Upper lobe of left lung (tissue), 6 donors: ENCODE results near the gene PCDHA6. TPM values are rescaled to one million over a fixed set of nuclear protein-coding genes. Genes with fewer than 3 reads are reported as not detected.
"Not testable (repeated sequence)": the region's sequence is repeated elsewhere in the genome, so short reads cannot be mapped to it uniquely, and the experiment has no call there.

Source experiments
- ATAC-seq, 2 donors: fragments of 200-7000 bp; cut with Tn5 transposase; one replicate each; pipeline ENCODE4 v1.9.1; 2022; ENCODE audit warnings: mild to moderate bottlenecking in 2 of 2, moderate library complexity in 2 of 2; ENCODE audit not compliant: low FRiP score in 2 of 2
- DNase-seq, 2 donors: peaks; one replicate each; pipeline ENCODE4 v3.0.0-alpha.2; 2019 to 2020
- H3K27ac ChIP-seq, 4 donors: fragments of 200-600 bp; sonication (generic); one replicate each; pipeline ENCODE4 v1.5.1; 2016 to 2019
- H3K27me3 ChIP-seq, 4 donors: fragments of 200-600 bp; sonication (generic); one replicate each; pipeline ENCODE4 v1.5.1; 2017 to 2019
- H3K36me3 ChIP-seq, 4 donors: fragments of 200-600 bp; sonication (generic); one replicate each; pipeline ENCODE4 v1.5.1; 2016 to 2019
- H3K4me1 ChIP-seq, 4 donors: fragments of 200-600 bp; sonication (generic); one replicate each; pipeline ENCODE4 v1.5.1; 2018 to 2019
- H3K4me3 ChIP-seq, 4 donors: fragments of 200-600 bp; sonication (generic); one replicate each; pipeline ENCODE4 v1.5.1; 2017 to 2019; ENCODE audit warnings: mild to moderate bottlenecking in 2 of 4, moderate library complexity in 1 of 4
- H3K9me3 ChIP-seq, 4 donors: fragments of 200-600 bp; sonication (generic); one replicate each; pipeline ENCODE4 v1.5.1; 2018 to 2019
- EP300 ChIP-seq, 4 donors: sonication (generic); formaldehyde crosslinking; IDR thresholded peaks; one replicate each; pipeline ENCODE4 v1.5.1; 2017; ENCODE audit warnings: antibody characterized with exemption in 4 of 4, control low read depth in 2 of 4
- POLR2A ChIP-seq, 4 donors: fragments of 450-650 bp; IDR thresholded peaks; one replicate each; pipeline ENCODE4 v1.5.1; 2016 to 2017; ENCODE audit warnings: antibody characterized with exemption in 4 of 4, mild to moderate bottlenecking in 2 of 4
- POLR2AphosphoS5 ChIP-seq, 2 donors: sonication (generic); formaldehyde crosslinking; IDR thresholded peaks; one replicate each; pipeline ENCODE4 v1.5.1; 2017; ENCODE audit warnings: antibody characterized with exemption in 2 of 2
- WGBS, 2 donors: methylation state at CpG; one replicate each; pipeline ENCODE4 v1.1.5; 2017 to 2018; 5-methylcytosine and 5-hydroxymethylcytosine counted together
- total RNA-seq, 6 donors: library from RNA; depleted of rRNA in 4 of 6; stranded (reverse); fragments of >200 nt in 4 of 6; gene quantifications; one replicate each; pipeline versions ENCODE4 v1.1.0 to v1.2.1, GENCODE V29; 2016 to 2021
- TF ChIP-seq, protein P1 (sequence below), 6 experiments: fragments of 450-650 bp in 4 of 6; fragments of 200-600 bp in 2 of 6; sonication (generic) in 2 of 6; IDR thresholded peaks; one replicate each; pipeline ENCODE4 v1.5.1; 2016 to 2019; ENCODE audit warnings: antibody characterized with exemption in 6 of 6
- donor health status: DM: no; HTN: no; CAD: no; lungs with moderate emphysema.
- donor health status: DM: no; HTN: yes; CAD: no; lungs with severe emphysema.

PCDHA6 gene
- total RNA-seq, 6 donors from 2014 or later: 0.44 to 2.1 (median 0.63) TPM

DNA sequence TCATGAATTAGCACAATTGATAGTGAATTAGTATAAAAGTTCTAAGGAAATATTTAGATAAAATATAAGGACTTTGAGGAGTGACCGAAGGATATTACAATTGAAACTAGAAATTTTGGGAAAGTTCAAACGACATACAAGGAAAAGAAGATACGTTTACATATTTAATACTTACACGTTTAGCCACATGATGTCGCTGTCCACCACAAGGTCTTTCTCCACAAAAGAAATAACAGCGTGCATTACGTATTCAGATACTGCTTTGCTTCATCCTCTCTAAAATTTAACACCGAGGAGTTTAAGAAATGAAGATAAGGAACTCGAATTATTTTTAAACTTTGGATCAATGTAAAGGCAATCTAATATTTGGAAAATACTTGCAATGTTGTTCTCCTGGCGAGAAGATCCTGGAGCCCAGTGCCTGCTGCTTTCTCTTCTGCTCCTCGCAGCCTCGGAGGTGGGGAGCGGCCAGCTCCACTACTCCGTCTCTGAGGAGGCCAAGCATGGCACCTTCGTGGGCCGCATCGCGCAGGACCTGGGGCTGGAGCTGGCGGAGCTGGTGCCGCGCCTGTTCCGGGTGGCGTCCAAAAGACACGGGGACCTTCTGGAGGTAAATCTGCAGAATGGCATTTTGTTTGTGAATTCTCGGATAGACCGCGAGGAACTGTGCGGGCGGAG is 26.8 kb upstream of the PCDHA6 start, which contains the start of gene PCDHA3:
PCDHA3 (plus strand) TSS at position 242 of the 678 bp plus-strand sequence.
- Histone ChIP-seq H3K4me1 (no peaks in the 10 kb centered on the region), H3K36me3 (no peaks in the 10 kb centered on the region), H3K4me3 (peak within 1 kb of the TSS in 3 of 4 donors; percentile 36 to 43 (median 38)), H3K27me3 (no peaks in the 10 kb centered on the region), H3K9me3 (peaks cover 5 to 42% (median 40%) of the 10 kb centered on the region in 4 donors), H3K27ac (no peak within 1 kb of the TSS)
- ATAC-seq (no peak), DNase-seq (peak in 1 of 2 donors; percentile 64)
- WGBS, 2 donors: 13 to 14% methylated on average over 21 to 29 of the region's 29 CpGs
- TF ChIP-seq POLR2A (IDR thresholded peaks at IDR 0.05): no peak
- TF ChIP-seq POLR2AphosphoS5 (IDR thresholded peaks at IDR 0.05): no peak
- TF ChIP-seq EP300 (IDR thresholded peaks at IDR 0.05): no peak
- TF ChIP-seq, protein P1, sequence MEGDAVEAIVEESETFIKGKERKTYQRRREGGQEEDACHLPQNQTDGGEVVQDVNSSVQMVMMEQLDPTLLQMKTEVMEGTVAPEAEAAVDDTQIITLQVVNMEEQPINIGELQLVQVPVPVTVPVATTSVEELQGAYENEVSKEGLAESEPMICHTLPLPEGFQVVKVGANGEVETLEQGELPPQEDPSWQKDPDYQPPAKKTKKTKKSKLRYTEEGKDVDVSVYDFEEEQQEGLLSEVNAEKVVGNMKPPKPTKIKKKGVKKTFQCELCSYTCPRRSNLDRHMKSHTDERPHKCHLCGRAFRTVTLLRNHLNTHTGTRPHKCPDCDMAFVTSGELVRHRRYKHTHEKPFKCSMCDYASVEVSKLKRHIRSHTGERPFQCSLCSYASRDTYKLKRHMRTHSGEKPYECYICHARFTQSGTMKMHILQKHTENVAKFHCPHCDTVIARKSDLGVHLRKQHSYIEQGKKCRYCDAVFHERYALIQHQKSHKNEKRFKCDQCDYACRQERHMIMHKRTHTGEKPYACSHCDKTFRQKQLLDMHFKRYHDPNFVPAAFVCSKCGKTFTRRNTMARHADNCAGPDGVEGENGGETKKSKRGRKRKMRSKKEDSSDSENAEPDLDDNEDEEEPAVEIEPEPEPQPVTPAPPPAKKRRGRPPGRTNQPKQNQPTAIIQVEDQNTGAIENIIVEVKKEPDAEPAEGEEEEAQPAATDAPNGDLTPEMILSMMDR (IDR thresholded peaks at IDR 0.05): peak in 1 of 6 experiments; percentile 12

- ATAC-seq: no peak
- Histone ChIP-seq H3K27me3 (no peaks in the 10 kb centered on the region), H3K9me3 (peaks cover 5 to 39% (median 36%) of the 10 kb centered on the region in 4 donors), H3K4me1 (no peaks in the 10 kb centered on the region), H3K36me3 (no peaks in the 10 kb centered on the region), H3K4me3 (peak overlapping the region in 3 of 4 donors; percentile 36 to 43 (median 38)), H3K27ac (no peak overlapping the region)
- DNase-seq: no peak
- TF ChIP-seq EP300 (IDR thresholded peaks at IDR 0.05) (no peak), POLR2A (IDR thresholded peaks at IDR 0.05) (no peak), POLR2AphosphoS5 (IDR thresholded peaks at IDR 0.05) (no peak)
- TF ChIP-seq, protein P1 (IDR thresholded peaks at IDR 0.05): peak in 1 of 6 experiments; percentile 17
- WGBS, 2 donors: 14 to 23% methylated on average over 16 of the region's 16 CpGs
Measured at GRCh38 chr5:140801494-140801841, 26.3 kb upstream of the PCDHA6 start.

GRCh38 chr5:140802381-140802780 is 25.4 kb upstream of the PCDHA6 start:
- not testable (repeated sequence) for H3K27ac ChIP-seq, H3K4me3 ChIP-seq, ATAC-seq, H3K36me3 ChIP-seq, H3K4me1 ChIP-seq, H3K27me3 ChIP-seq
- peak in 1 of 2 donors; percentile 81 for DNase-seq
- 52 to 56% methylated on average over 32 to 45 of the region's 45 CpGs for WGBS, 2 donors
- H3K9me3 ChIP-seq: peaks cover 5 to 39% (median 34%) of the 10 kb centered on the region in 4 donors

DNA sequence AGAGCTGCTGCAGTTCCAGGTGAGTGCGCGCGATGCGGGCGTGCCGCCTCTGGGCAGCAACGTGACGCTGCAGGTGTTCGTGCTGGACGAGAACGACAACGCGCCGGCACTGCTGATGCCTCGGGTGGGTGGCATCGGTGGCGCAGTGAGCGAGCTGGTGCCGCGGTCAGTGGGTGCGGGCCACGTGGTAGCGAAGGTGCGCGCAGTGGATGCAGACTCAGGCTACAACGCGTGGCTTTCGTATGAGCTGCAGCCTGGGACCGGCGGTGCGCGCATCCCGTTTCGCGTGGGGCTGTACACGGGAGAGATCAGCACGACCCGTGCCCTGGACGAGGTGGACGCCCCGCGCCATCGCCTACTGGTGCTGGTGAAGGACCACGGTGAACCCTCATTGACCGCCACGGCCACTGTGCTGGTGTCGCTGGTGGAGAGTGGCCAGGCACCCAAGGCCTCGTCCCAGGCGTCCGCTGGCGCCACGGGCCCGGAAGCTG is 24.9 kb upstream of the PCDHA6 start:
- no peaks in the 10 kb centered on the region for H3K4me1 ChIP-seq
- TF ChIP-seq POLR2A (IDR thresholded peaks at IDR 0.05): no peak
- DNase-seq (peak in 1 of 2 donors; percentile 81), ATAC-seq (no peak)
- no peak overlapping the region for H3K4me3 ChIP-seq
- H3K27me3 ChIP-seq: no peaks in the 10 kb centered on the region
- no peak overlapping the region for H3K27ac ChIP-seq
- H3K9me3 ChIP-seq: peaks cover 5 to 41% (median 38%) of the 10 kb centered on the region in 4 donors
- no peaks in the 10 kb centered on the region for H3K36me3 ChIP-seq
- WGBS, 2 donors: 61% methylated on average over 24 of the region's 53 CpGs; no CpG with 5 or more reads in 1 of the 2 donors

GRCh38 chr5:140806834-140807775 is 20.7 kb upstream of the PCDHA6 start, which contains the start of gene PCDHA4:
Gene PCDHA4, plus strand, starts transcription at chr5:140807068.
- H3K4me1 ChIP-seq: no peaks in the 10 kb centered on the region
- ATAC-seq (peak in 1 of 2 donors; percentile 84), DNase-seq (peak in 1 of 2 donors; percentile 61)
- H3K27ac ChIP-seq: peak within 1 kb of the TSS in 2 of 4 donors; percentile 39 to 57
- peaks cover 5 to 51% (median 45%) of the 10 kb centered on the region in 4 donors for H3K9me3 ChIP-seq
- H3K27me3 ChIP-seq: no peaks in the 10 kb centered on the region
- no peaks in the 10 kb centered on the region for H3K36me3 ChIP-seq
- WGBS, 2 donors: 27 to 28% methylated on average over 11 to 23 of the region's 47 CpGs
- H3K4me3 ChIP-seq: peak within 1 kb of the TSS in 3 of 4 donors; percentile 39 to 45 (median 43)
- no peak for TF ChIP-seq POLR2A (IDR thresholded peaks at IDR 0.05)
- TF ChIP-seq EP300 (IDR thresholded peaks at IDR 0.05): peak in 2 of 4 donors; percentile 24 to 73
- no peak for TF ChIP-seq POLR2AphosphoS5 (IDR thresholded peaks at IDR 0.05)
- TF ChIP-seq, protein P1 (IDR thresholded peaks at IDR 0.05): peak in 3 of 6 experiments; percentile 21 to 35 (median 33)

DNA sequence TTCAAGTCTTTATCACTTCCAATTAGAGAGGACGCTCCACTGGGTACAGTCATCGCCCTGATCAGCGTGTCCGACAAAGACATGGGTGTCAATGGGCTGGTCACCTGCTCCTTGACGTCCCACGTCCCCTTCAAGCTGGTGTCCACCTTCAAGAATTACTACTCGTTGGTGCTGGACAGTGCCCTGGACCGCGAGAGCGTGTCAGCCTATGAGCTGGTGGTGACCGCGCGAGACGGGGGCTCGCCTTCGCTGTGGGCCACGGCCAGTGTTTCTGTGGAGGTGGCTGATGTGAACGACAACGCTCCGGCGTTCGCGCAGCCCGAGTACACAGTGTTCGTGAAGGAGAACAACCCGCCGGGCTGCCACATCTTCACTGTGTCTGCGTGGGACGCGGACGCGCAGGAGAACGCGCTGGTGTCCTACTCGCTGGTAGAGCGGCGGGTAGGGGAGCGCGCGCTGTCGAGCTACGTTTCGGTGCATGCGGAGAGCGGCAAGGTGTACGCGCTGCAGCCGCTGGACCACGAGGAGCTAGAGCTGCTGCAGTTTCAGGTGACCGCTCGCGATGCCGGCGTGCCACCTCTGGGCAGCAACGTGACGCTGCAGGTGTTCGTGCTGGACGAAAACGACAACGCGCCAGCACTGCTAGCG is 19.4 kb upstream of the PCDHA6 start:
- ATAC-seq, H3K4me3 ChIP-seq, H3K27me3 ChIP-seq, H3K27ac ChIP-seq, H3K4me1 ChIP-seq, H3K36me3 ChIP-seq: not testable (repeated sequence)
- 68% methylated on average over 52 to 62 of the region's 62 CpGs for WGBS, 2 donors
- peaks cover 0 to 38% (median 32%) of the 10 kb centered on the region in 4 donors for H3K9me3 ChIP-seq
- peak in 1 of 2 donors; percentile 80 for DNase-seq
